Activated B cell treated with CpG ODN at 0.5 μM for 24 hours (primary cell): ENCODE measurements around the gene SLC4A2. TPM values are rescaled to one million over a fixed set of nuclear protein-coding genes. Genes with fewer than 3 reads are reported as not detected.

ENCODE experiments used
- ATAC-seq: fragments of 200-7000 bp; cut with Tn5 transposase; one replicate; pipeline ENCODE4 v1.10.0; 2021; ENCODE audit warnings: low read depth, mild to moderate bottlenecking, moderate library complexity
- CTCF ChIA-PET: fragments of 350-600 bp; sonication (Branson Sonifier 250); formaldehyde crosslinking; loops from one replicate; lab custom pipeline; 2021; ENCODE audit warnings: antibody characterized with exemption; lab: Charles Lee
- POLR2A ChIA-PET: fragments of 350-600 bp; sonication (Branson Sonifier 250); formaldehyde crosslinking; loops from one replicate; lab custom pipeline; 2021; ENCODE audit warnings: antibody characterized with exemption; lab: Charles Lee
- DNase-seq: peaks from one replicate; pipeline ENCODE4 v3.0.0; 2022
- H3K27ac Mint-ChIP-seq: one replicate; pipeline ENCODE4 v1.8.0; 2020; ENCODE audit warnings: mixed read lengths
- H3K27me3 Mint-ChIP-seq: one replicate; pipeline ENCODE4 v1.8.0; 2021; ENCODE audit warnings: mixed read lengths
- H3K36me3 Mint-ChIP-seq: one replicate; pipeline ENCODE4 v1.8.0; 2021; ENCODE audit warnings: low read depth, mixed read lengths
- H3K4me1 Mint-ChIP-seq: one replicate; pipeline ENCODE4 v1.8.0; 2021; ENCODE audit warnings: mixed read lengths
- H3K4me3 Mint-ChIP-seq: one replicate; pipeline ENCODE4 v1.8.0; 2020; ENCODE audit warnings: mild to moderate bottlenecking, mixed read lengths
- H3K9me3 Mint-ChIP-seq: one replicate; pipeline ENCODE4 v1.8.0; 2020; ENCODE audit warnings: mixed read lengths
- CTCF ChIP-seq: fragments of 200-600 bp; IDR thresholded peaks from one replicate; pipeline ENCODE4 v1.8.0; 2022; ENCODE audit warnings: antibody characterized with exemption, mild to moderate bottlenecking
- intact Hi-C: fragments of 100-400 bp; cut with micrococcal nuclease; formaldehyde crosslinking; loops from one replicate; pipeline ENCODE4 v1.15.1; 2024
- total RNA-seq: library from RNA; stranded (reverse); gene quantifications from 2 replicates; pipeline ENCODE4 v1.2.3, GENCODE V29; 2022

Gene SLC4A2
- total RNA-seq, 1 donor from 2014 or later, result 72.5 TPM

- ChIA-PET CTCF (interaction anchor here (1.2 kb wide), 1 partner anchor 9 kb away, joined by 6 read pairs; no protein-coding TSS in a partner anchor), POLR2A (no interaction called here)
- Mint-ChIP-seq H3K4me1 (peaks cover 2% of the 10 kb centered on the region), H3K36me3 (no peaks in the 10 kb centered on the region), H3K4me3 (peak overlapping the region; percentile 59), H3K27ac (no peak overlapping the region), H3K27me3 (peaks cover 26% of the 10 kb centered on the region), H3K9me3 (no peaks in the 10 kb centered on the region)
- peak; percentile 30 for ATAC-seq
- TF ChIP-seq CTCF, result no peak
- no peak for DNase-seq
- intact Hi-C loops, result no loop called here
These were observed 55.9 kb downstream of the SLC4A2 start for GRCh38 chr7:151115121-151115835.

DNA sequence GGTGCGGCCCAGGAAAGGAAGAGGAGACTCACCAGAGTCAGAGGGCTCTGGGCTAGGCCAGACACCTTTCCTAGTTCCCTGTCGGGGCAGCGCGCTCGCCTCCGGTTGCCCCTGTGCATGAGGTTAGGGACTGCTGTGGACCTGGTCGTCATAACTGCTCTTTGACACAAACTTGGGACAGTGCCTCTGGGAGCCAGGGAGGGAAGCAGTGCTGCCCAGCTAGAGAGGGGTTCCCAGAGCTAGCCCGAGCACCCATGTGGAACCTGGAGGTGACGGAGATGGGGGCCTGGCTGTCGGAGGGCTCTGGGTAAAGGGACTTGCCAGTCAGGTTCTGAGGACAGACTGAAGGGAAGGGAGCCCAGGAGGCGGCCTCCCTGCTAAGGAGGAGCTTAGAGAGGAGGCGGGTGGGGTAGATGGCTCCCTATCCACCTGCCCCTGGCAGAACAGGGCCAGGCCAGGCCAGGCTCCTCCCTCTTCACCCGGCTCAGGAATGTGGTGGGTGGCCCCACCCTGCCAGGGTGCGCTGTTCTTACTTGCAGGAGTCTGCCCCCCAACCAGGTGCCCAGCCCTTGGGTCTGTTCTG is 56.5 kb downstream of the SLC4A2 start:
- H3K27ac Mint-ChIP-seq, result no peak overlapping the region
- intact Hi-C loops, result no loop called here

GRCh38 chr7:151116603-151117440 is 57.4 kb downstream of the SLC4A2 start:
- ChIA-PET CTCF (no interaction called here), POLR2A (no interaction called here)
- TF ChIP-seq CTCF, result no peak
- intact Hi-C loops, result no loop called here
- no peaks in the 10 kb centered on the region for H3K9me3 Mint-ChIP-seq
- no peak overlapping the region for H3K4me3 Mint-ChIP-seq
- peaks cover 25% of the 10 kb centered on the region for H3K27me3 Mint-ChIP-seq
- DNase-seq (no peak), ATAC-seq (no peak)
- peaks cover 2% of the 10 kb centered on the region for H3K4me1 Mint-ChIP-seq
- H3K27ac Mint-ChIP-seq, result no peak overlapping the region
- H3K36me3 Mint-ChIP-seq, result peaks cover 2% of the 10 kb centered on the region

More for the DNA sequence above, 56.5 kb downstream of the SLC4A2 start:
- ChIA-PET CTCF (interaction anchor here (1.2 kb wide), 1 partner anchor 8 kb away, joined by 6 read pairs; no protein-coding TSS in a partner anchor), POLR2A (no interaction called here)
- ATAC-seq (no peak), DNase-seq (no peak)
- Mint-ChIP-seq H3K4me1 (peaks cover 2% of the 10 kb centered on the region), H3K9me3 (no peaks in the 10 kb centered on the region), H3K4me3 (peak overlapping the region; percentile 59), H3K36me3 (no peaks in the 10 kb centered on the region), H3K27me3 (peaks cover 26% of the 10 kb centered on the region)
- no peak for TF ChIP-seq CTCF

DNA sequence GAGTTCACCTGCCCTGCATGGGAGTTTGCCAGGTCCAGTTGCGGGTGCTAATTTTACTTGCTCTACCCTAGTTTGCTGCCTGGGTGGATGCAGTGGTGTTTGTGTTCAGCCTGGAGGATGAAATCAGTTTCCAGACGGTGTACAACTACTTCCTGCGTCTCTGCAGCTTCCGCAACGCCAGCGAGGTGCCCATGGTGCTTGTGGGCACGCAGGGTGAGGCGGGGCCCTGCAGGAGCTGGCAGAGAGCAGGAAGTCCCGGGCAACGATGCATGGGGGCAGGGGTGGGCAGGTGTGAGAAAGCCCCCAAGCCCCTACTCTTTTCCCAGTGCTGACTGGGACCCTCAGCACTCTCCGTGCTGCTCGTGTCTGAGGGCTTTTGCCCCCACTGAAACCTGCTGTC is 58.2 kb downstream of the SLC4A2 start:
- no peaks in the 10 kb centered on the region for H3K9me3 Mint-ChIP-seq
- peaks cover 2% of the 10 kb centered on the region for H3K4me1 Mint-ChIP-seq
- peaks cover 20% of the 10 kb centered on the region for H3K27me3 Mint-ChIP-seq
- H3K4me3 Mint-ChIP-seq, result no peak overlapping the region
- ChIA-PET CTCF (no interaction called here), POLR2A (no interaction called here)
- H3K27ac Mint-ChIP-seq, result no peak overlapping the region
- intact Hi-C loops, result no loop called here
- TF ChIP-seq CTCF, result no peak
- no peak for DNase-seq
- peak; percentile 47 for ATAC-seq
- H3K36me3 Mint-ChIP-seq, result peaks cover 2% of the 10 kb centered on the region
